IPS-NIHi7 (cell line): Measurements from ENCODE around the gene LRFN4.

Experiments used
- DNase-seq: peaks from one replicate; pipeline ENCODE4 v3.0.0; 2012; ENCODE audit warnings: mixed read lengths; ENCODE audit errors: extremely low spot score

Gene LRFN4

DNA sequence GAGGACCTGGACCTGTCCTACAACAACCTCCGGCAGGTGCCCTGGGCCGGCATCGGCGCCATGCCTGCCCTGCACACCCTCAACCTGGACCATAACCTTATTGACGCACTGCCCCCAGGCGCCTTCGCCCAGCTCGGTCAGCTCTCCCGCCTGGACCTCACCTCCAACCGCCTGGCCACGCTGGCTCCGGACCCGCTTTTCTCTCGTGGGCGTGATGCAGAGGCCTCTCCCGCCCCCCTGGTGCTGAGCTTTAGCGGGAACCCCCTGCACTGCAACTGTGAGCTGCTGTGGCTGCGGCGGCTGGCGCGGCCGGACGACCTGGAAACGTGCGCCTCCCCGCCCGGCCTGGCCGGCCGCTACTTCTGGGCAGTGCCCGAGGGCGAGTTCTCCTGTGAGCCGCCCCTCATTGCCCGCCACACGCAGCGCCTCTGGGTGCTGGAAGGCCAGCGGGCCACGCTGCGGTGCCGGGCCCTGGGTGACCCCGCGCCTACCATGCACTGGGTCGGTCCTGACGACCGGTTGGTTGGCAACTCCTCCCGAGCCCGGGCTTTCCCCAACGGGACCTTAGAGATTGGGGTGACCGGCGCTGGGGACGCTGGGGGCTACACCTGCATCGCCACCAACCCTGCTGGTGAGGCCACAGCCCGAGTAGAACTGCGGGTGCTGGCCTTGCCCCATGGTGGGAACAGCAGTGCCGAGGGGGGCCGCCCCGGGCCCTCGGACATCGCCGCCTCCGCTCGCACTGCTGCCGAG, 1.5 kb downstream of the LRFN4 start:
- no peak for DNase-seq

- DNase-seq: no peak
Observed at GRCh38 chr11:66858939-66859685, 2.2 kb downstream of the LRFN4 start.

- DNase-seq: no peak
Observed at GRCh38 chr11:66859686-66860448, 3.0 kb downstream of the LRFN4 start.

DNA sequence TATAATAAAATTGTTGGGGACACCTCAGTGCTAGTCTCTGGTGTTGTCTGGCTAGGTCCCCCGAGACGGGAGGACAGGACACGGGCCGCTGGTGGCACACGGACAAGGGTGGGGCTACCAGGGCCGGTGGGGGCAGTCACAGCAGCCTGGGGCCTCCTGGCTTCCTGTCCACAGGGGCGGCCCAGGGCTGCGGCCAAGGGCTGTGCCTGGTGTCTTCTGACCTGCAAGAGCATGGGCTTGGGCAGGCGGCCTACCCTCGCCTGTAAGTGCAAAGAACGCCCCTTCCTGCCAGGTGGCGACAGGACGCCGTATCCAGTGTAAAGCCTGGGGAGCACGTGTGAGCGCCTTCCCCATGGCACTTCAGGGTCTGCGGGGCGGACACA, 3.6 kb downstream of the LRFN4 start:
- DNase-seq: peak; percentile 34

- DNase-seq: no peak
Observed at GRCh38 chr11:66861038-66861773, 4.3 kb downstream of the LRFN4 start.

DNA sequence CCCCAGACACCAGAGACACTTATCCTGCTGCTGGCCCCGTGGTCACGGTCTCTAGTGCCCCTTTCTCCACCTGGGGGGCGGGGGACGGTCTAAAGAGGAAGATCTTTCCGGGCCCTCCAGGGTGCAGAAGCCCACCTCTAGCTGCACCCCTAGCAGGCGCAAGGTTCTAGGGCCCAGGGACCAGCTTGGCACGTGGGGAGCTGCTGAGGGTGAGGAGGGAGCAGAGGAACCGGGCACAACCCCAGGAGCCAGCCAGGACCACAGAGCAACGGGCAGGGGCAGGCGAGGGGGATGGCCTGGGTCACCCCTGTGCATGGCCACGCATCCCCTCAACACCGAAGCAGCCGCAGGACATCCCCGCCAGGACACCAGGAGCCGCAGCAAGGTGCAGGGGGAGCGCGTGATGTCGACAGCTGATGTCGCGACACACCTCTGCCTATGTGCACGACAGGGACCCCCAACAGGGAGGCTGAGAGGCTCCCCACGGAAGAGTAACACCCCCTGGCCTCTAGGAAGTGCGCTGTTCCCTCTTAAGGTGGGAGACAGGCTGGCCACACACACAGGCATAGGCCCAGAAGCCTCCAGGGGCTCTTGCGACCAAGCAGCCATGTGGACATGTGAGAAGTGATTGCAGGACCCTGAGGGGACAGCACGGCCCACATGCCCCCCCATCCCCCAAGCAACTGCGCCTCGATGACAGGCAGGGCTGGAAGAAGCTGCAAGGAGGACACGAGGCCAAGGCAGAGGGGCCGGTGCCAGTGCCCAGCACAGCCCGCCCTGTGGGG, 5.1 kb downstream of the LRFN4 start:
- no peak for DNase-seq

DNA sequence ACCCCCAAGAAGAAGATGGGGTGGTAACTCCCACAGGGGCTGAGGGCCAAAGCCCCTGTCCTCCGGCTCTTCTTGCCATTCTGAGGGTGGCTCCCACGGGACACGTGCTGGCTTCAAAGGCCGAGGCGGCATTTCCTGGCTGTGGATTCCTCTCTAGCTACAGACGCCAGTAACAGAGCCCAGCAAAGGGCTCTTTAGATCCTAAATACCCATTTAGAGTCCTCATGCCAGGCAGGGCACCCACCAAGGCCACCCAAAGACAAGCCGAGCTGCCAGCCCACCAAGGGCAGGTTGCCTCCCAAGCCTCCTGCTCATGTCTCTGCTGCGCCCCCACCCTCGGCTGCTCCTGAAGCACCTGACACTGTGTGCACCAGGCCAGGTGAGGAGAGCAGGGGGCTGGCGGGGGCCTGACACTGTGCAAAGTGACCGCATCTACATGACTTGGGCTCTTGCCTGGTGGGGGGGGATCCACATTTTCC, 5.7 kb downstream of the LRFN4 start:
- DNase-seq: no peak

DNA sequence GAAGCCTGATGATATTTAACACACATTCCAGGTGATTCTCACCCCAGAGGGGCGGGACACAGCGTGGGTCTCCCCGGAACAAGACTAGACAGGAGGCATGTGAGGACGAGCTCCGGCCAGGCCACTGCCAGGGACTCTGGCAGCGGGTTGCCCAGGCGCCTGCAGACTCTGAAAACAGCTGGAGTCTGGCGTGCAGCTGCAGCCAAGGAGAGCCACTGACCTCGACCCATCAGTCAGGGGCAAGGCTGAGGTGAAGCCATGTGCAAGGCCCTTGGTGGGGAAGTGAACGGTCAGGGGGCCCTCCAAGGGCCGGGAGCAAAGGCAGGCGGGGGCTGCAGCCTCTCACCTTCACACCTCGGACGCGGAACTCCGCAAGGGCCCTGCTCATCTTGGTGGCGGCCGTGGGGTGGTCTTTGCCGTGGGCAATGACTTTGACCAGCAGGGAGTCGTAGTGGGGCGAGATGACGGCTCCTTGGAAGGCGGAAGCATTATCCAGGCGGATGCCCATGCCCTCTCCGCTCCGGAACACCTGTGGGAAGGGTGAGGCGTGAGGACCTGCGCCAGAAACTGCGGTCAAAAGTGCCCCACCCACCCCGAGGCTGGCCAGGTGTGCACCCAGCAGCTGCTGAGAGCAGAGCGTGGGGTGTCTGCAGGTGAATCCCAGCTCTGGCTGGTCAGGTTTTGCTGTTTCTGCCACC, 6.7 kb downstream of the LRFN4 start:
- DNase-seq: no peak

DNA sequence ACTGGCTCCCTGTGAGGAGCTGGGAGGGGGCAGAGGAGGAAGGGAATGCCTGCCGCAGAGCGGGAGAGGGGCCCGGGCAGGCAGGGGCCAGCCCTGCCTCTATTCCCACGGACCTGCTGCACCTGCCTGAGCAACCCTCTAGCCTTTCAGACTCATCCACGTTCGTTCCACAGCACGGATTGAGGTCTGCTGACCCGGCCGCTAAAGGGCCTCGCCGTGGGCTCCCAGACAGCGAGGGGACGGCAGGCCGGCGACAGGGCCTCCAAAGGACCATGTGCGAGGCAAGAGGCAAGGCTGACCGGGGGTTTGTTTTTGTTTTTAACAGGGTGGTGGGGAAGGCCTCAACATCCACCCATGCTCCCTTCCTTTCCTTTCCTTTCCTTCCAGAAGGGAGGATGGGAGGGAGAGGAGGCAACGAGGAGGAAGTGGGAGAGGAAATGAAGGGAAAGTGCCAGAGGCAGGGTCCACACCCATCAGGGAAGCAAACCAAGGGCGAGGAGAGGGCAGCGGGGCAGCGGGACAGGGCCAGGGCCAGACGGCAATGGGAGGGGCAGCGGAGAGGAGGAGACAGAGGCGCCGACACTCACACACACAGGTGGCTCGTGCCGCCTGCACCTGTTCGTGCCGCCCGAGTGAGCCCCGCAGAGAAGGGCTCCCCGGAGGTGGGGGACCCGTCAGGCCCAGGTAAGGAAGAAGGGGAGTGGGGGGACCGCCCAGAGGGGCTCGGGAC, 7.5 kb downstream of the LRFN4 start:
- DNase-seq: no peak

DNA sequence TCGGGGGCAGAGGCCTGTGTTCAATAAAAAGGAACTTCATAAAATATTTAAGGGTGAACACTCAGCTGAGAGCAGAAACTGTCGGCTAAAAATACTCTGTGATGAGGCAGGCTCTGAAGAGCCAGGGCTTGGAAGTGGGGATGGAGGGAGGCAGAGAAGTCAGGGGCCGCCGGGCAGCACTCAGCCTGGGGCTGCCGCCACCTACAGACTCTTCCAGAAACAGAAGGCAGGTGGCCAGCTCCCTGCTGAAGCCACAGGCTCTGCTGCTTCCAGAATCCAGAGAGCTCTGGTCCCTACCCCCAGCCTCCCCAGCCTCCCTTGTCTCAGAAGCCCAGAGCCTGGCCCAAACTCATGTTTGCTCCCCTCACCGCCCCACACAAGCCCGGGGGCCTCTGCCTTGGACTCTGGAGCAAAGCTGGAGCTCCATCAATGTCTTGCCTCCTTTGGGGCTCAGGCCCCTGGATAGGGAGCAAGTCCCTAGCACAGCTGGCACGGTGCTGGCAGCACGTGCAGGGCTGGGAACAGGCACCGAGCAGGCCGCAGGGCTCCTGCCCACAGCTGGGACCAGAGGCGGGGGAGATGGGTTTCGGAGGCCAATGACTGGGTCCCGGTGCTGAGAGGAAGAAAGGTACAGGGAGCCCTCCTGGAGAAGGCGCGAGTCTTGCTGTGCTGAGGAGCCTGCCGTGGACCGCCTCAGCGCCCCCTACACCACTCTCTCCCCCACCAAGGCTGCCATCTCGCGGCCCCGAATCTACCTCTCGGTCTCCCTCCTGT, 8.2 kb downstream of the LRFN4 start:
- DNase-seq: peak; percentile 25

DNA sequence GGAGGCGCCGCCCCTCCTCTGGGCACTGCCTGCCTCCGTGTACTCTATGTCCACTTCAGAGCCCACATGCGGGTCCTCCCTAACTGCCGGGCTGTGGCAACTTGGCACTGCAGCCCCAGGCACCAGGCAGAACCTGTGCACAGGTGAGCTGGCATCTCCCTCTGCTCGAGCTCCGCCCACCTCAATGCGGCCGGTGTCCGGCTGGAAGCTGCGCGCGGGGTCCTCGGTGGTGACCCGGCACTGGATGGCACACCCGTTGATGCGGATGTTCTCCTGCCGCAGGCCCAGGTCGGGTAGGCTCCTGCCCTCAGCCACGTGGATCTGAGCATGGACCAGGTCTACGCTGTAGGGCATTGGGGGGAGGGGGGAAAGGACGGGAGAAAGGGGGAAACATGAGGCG, 9.1 kb downstream of the LRFN4 start:
- no peak for DNase-seq

DNA sequence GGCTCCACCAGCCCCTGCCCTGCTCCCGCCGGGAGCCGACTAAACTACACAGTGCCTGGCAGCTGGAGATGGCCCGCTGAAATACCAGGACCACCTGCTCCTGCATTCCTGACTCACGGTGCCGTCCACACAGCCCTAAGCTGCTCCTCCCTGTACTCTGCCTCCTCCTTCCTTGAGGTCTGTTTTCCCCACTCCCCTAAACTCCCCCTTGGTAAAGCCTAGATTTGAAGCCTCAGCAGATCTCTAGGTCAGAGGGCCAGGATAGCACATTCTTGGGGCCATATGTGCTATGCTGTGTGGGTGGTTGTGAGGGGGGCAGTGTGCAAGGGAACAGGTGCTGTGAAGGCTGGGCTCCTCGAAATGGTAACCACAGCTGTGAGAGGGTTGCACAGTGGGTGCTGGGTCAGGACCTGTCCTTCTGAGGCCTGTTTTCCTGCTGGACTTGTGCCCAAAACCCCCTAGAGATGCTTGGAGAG, 9.7 kb downstream of the LRFN4 start:
- no peak for DNase-seq

- DNase-seq: peak; percentile 29
Observed at GRCh38 chr11:66867425-66868040, 10.7 kb downstream of the LRFN4 start.

DNA sequence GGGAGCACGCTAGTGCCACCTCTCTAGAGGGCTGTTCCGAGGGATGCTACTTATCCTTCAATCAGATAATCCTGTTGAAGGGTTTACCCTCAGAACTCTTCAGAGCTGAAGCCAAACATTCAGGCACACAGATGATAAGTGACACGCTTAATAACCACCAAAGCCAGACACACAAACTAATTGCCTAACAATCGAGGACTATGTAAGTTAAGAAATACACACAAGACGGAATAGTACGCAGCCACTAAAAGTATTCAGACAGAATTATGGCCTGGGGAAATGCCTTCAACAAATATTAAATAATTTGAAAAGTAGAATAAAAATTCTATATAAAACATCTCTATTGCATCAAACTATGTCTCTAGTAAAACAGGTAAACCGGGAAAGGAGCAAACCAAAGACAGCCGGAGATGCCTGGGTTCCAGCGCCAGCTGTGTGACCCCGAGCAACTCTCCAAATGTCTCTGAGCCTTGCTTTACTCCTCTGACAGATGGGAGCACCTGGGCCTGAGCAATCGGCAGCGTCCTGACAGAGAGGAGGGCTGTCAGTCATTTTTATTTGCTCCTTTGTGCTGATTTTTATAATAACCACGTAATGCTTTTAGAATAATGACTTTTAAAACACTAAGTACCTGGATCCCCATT, 11.3 kb downstream of the LRFN4 start:
- DNase-seq: no peak

DNA sequence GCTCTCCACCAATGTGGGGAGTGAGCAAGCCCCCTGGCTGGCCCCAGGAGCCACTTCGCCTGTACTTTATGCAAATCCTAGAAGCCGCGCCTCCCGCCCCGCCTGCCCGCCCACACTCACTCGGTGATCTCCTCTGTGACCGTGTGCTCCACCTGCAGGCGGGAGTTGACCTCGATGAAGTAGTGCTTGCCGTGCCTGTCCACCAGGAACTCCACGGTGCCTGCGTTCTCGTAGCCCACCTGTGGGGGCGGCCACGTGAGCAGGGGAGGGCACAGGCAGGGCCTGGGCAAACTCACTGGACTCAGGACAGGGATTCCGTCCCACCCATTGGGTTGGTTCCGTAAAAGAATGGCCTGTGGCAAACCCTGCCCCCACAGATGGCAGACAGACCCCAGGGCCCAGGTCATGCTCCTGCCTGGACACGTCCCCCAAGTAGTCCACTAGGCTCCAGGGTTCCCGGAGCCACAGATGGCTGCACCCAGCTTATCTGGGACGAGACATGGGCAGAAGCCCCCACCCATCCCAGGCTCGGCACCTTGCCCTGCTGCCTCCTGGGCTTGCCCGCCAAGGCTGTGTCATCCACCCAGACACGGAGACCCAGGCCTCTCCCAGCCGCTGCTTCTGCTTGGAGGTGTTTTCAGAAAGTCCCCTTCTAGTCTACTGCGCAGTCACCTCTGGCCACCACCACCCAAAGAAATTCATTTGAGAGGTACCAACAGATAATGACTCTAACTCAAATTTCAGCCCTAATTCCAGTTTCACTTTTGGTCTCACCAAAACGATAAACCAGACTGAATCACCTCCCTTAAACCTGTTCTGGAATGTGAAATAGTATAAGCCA, 12.1 kb downstream of the LRFN4 start:
- DNase-seq: peak; percentile 94

DNA sequence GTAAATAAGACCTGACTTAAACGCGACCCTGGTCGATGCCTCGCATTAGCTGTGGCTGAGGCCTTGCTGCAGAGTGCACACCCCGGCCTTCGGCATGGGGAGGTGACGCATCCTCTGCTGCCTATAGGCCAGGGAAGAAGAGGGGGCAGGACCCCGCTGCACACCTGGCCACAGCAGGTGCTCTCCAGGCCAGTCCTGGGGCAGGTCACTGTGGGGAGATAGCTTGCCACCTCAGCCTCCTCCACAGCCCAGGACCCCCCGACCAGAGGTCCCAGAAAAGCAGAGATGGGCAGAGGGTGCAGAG, 12.7 kb downstream of the LRFN4 start:
- no peak for DNase-seq

DNA sequence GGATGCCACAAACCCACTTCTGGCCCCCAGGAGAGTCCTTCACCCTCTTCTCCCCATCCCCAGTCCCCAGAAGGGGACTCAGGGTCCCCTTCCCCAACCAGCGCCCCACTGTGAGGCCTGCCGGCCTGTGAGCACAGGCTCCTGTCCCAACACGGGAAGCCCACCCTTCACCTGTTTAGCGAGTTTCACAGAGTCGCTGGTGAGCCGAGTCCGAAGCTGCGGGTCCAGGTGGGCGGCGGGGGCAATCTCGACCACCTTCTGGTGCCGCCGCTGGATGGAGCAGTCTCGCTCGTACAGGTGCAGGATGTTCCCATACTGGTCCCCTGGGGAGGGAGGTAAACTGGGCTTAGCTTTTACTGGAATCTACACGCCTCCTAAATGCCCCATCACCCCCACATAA, 13.3 kb downstream of the LRFN4 start:
- no peak for DNase-seq
